Endothelial cell of umbilical vein (primary cell): ENCODE measurements around the gene KRTAP10-8. TPM values are rescaled to one million over a fixed set of nuclear protein-coding genes. Genes with fewer than 3 reads are reported as not detected.

Experiments
- BruUV-seq: library from RNA; stranded (reverse); fragments of 400-500 nt; replicated peaks from 2 replicates; lab custom pipeline; 2021; lab: Mats Ljungman, UMichigan
- CTCF ChIA-PET: fragments of 300-600, 350-600 bp; sonication (Branson Sonifier 250); formaldehyde crosslinking; loops from one replicate; lab custom pipeline; 2021; ENCODE audit warnings: antibody characterized with exemption, inconsistent platforms; lab: Charles Lee
- POLR2A ChIA-PET: fragments of 300-600, 350-600 bp; sonication (Branson Sonifier 250); formaldehyde crosslinking; loops from one replicate; lab custom pipeline; 2021; ENCODE audit warnings: antibody characterized with exemption, inconsistent platforms; lab: Charles Lee
- DNase-seq: peaks from one replicate; pipeline ENCODE4 v3.0.0-alpha.2; 2011; ENCODE audit warnings: low read depth, low spot score
- FAIRE-seq: peaks from 2 replicates; lab custom pipeline; 2011; peaks lifted over from hg19 to GRCh38; lab: Jason Lieb, UNC
- H2AFZ ChIP-seq: 2 replicates; pipeline ENCODE4 v1.6.0; 2012; ENCODE audit warnings: low read depth, low read length, control low read depth, inconsistent platforms
- H3K27ac ChIP-seq: 2 replicates; pipeline ENCODE4 v1.5.1; 2011; ENCODE audit warnings: low read depth, mild to moderate bottlenecking, control low read depth, low read length, moderate library complexity; ENCODE audit not compliant: insufficient read depth
- H3K27me3 ChIP-seq, 2 experiments: 2 replicates each; pipeline versions ENCODE4 v1.6.0 to v1.6.1; 2011; ENCODE audit warnings: low read length in 2 of 2, mixed read lengths in 1 of 2; ENCODE audit not compliant: control insufficient read depth in 2 of 2, insufficient read depth in 2 of 2
- H3K36me3 ChIP-seq, 2 experiments: 2 replicates in 1 of 2; 3 replicates in 1 of 2; pipeline ENCODE4 v1.5.1; 2011; ENCODE audit warnings: low read length in 2 of 2, mild to moderate bottlenecking in 1 of 2, moderate library complexity in 1 of 2; ENCODE audit not compliant: control insufficient read depth in 2 of 2, insufficient read depth in 2 of 2; ENCODE audit errors: extremely low read depth in 1 of 2
- H3K4me1 ChIP-seq: 3 replicates; pipeline ENCODE4 v1.5.1; 2011; ENCODE audit warnings: mild to moderate bottlenecking, low read length; ENCODE audit not compliant: control insufficient read depth, insufficient read depth; ENCODE audit errors: extremely low read depth
- H3K4me2 ChIP-seq: 2 replicates; pipeline ENCODE4 v1.6.1; 2011; ENCODE audit warnings: low read length, control low read depth, mixed read lengths; ENCODE audit not compliant: insufficient read depth
- H3K4me3 ChIP-seq, 3 experiments: fragments of 200-600 bp in 1 of 3; sonication (generic), shearing (Covaris generic) in 1 of 3; replicated peaks in 1 of 3; 2 replicates each; pipeline ENCODE4 v1.5.1; 2011 to 2016; ENCODE audit warnings: control low read depth in 3 of 3, low read length in 3 of 3, mild to moderate bottlenecking in 2 of 3, inconsistent platforms in 1 of 3, low read depth in 1 of 3, moderate library complexity in 1 of 3; ENCODE audit not compliant: insufficient read depth in 1 of 3
- H3K79me2 ChIP-seq: 2 replicates; pipeline ENCODE4 v1.6.0; 2012; ENCODE audit warnings: low read length, inconsistent platforms; ENCODE audit not compliant: control insufficient read depth, insufficient read depth
- H3K9ac ChIP-seq: replicated peaks from 2 replicates; pipeline ENCODE3; 2011; ENCODE audit warnings: low read length, control low read depth; ENCODE audit not compliant: insufficient read depth; ENCODE audit errors: extremely low read depth
- H3K9me1 ChIP-seq: replicated peaks from 3 replicates; pipeline ENCODE4 v1.6.0; 2011; ENCODE audit warnings: mild to moderate bottlenecking, low read length; ENCODE audit not compliant: control insufficient read depth, insufficient read depth; ENCODE audit errors: extremely low read depth
- H3K9me3 ChIP-seq: replicated peaks from 2 replicates; pipeline ENCODE4 v1.5.1; 2012; ENCODE audit warnings: low read length, inconsistent platforms; ENCODE audit not compliant: control insufficient read depth, insufficient read depth
- H4K20me1 ChIP-seq: replicated peaks from 2 replicates; pipeline ENCODE3; 2011; ENCODE audit warnings: mild to moderate bottlenecking, low read length; ENCODE audit not compliant: control insufficient read depth, insufficient read depth; ENCODE audit errors: extremely low read depth
- EZH2 ChIP-seq: IDR thresholded peaks from 2 replicates; pipeline ENCODE4 v1.6.1; 2012; ENCODE audit warnings: borderline replicate concordance, low read depth, mild to moderate bottlenecking, moderate library complexity, low read length, inconsistent platforms; ENCODE audit not compliant: severe bottlenecking
- FOS ChIP-seq: IDR thresholded peaks from 2 replicates; pipeline ENCODE4 v1.6.1; 2011; ENCODE audit warnings: mild to moderate bottlenecking, low read length, moderate library complexity, borderline replicate concordance; ENCODE audit not compliant: insufficient read depth
- GATA2 ChIP-seq: IDR thresholded peaks from 2 replicates; pipeline ENCODE4 v1.7.0; 2011; ENCODE audit warnings: low read depth, mild to moderate bottlenecking, moderate library complexity, mixed read lengths, low read length; ENCODE audit not compliant: insufficient read length, insufficient read depth
- JUN ChIP-seq: IDR thresholded peaks from 2 replicates; pipeline ENCODE4 v1.6.1; 2011; ENCODE audit warnings: borderline replicate concordance, low read depth; ENCODE audit not compliant: insufficient read length, insufficient read depth
- MYC ChIP-seq: IDR thresholded peaks from one replicate; pipeline ENCODE4 v1.6.1; 2011; ENCODE audit warnings: mild to moderate bottlenecking, low read depth, low read length
- POLR2A ChIP-seq: IDR thresholded peaks from 2 replicates; pipeline ENCODE4 v1.6.1; 2012; ENCODE audit warnings: low read depth, mild to moderate bottlenecking, control low read depth, low read length
- POLR2AphosphoS5 ChIP-seq: IDR thresholded peaks from 2 replicates; pipeline ENCODE4 v1.6.1; 2012; ENCODE audit warnings: low read depth, mild to moderate bottlenecking, control low read depth, low read length, moderate library complexity; ENCODE audit not compliant: insufficient read depth
- dilution Hi-C: fragments of 300-500 bp; cut with MboI; formaldehyde crosslinking; loops from one replicate; pipeline ENCODE4 v1.15.0; 2019; ENCODE audit warnings: low sequenced_read_pairs; ENCODE audit not compliant: extremely low pct_ligation_motif_present
- intact Hi-C: fragments of 100-400 bp; cut with micrococcal nuclease; formaldehyde crosslinking; loops from one replicate; pipeline ENCODE4 v1.10.0; 2022
- polyA plus RNA-seq, 4 experiments: library from polyadenylated mRNA; depleted of rRNA in 3 of 4; stranded (reverse) in 3 of 4; unstranded in 1 of 4; fragments of >200 nt; gene quantifications; 2 replicates each; pipeline versions ENCODE4 v1.2.1 to v1.2.3, GENCODE V29; 2011 to 2012; ENCODE audit warnings: missing spikeins in 1 of 4
- total RNA-seq: library from RNA; stranded (reverse); gene quantifications from 2 replicates; pipeline ENCODE4 v1.2.3, GENCODE V29; 2021
- TF ChIP-seq, protein P1 (sequence below): IDR thresholded peaks from 2 replicates; pipeline ENCODE4 v1.6.1; 2011; ENCODE audit not compliant: insufficient read depth, insufficient read length
- TF ChIP-seq, protein P2 (sequence below), 2 donors: IDR thresholded peaks; 1 replicate in 1 of 2; 2 replicates in 1 of 2; pipeline ENCODE4 v1.5.1; 2011; ENCODE audit warnings: low read length in 2 of 2, mild to moderate bottlenecking in 2 of 2, moderate library complexity in 2 of 2, control low read depth in 1 of 2, inconsistent platforms in 1 of 2, low read depth in 1 of 2; ENCODE audit not compliant: insufficient read depth in 1 of 2; ENCODE audit errors: extremely low read depth in 1 of 2

Gene KRTAP10-8
- total and polyA plus RNA-seq, 2 donors (not counting 3 experiments of a cell fraction or from before 2014, with no cell fraction given) = not detected

DNA sequence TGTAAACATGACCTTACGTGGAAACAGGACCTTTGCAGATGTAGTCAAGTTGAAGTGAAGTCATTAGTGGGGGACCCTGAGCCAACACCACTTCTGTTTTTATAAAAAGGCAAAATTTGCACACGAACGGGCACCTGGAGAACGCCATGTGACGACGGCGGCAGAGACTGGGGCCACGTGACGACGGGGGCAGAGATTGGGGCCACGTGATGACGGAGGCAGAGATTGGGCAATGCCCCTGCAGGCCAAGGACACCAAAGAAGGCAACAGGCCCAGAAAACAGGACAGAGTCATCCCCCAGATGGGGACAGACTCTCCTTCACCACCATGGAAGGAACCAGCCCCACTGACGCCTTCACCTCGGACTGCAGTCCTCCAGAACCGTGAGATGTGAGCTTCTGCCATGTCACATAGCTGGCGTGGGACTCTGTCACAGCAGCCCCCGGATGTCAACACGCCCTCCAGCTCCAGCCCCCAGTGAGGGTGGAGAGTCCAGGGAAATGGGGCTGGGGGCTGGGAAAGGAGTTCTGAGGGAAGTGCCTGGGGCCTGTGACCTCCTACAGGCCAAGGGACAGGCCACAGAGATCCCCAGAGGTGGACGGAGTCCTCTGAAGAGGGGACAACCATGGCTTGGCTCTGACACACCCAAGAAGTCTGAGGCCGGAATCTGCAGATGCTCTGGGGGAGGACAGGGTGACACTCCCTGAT lies 38.5 kb downstream of the KRTAP10-8 start:
- DNase-seq (no peak), FAIRE-seq (no peak)
- H3K9me1 ChIP-seq = no peaks in the 10 kb centered on the region
- H3K27ac ChIP-seq = no peak overlapping the region
- no peaks in the 10 kb centered on the region for H4K20me1 ChIP-seq
- no peaks in the 10 kb centered on the region for H3K79me2 ChIP-seq
- dilution Hi-C loops = no loop called here
- ChIA-PET POLR2A (no interaction called here), CTCF (no interaction called here)
- H3K4me1 ChIP-seq = no peaks in the 10 kb centered on the region
- no peak overlapping the region for H3K9ac ChIP-seq
- no peaks in the 10 kb centered on the region for H3K27me3 ChIP-seq
- H3K9me3 ChIP-seq = no peaks in the 10 kb centered on the region
- H3K4me2 ChIP-seq = no peak overlapping the region
- TF ChIP-seq POLR2A (no peak), MYC (no peak), GATA2 (no peak), POLR2AphosphoS5 (no peak), JUN (no peak), EZH2 (no peak), FOS (no peak)
- TF ChIP-seq, protein P1, sequence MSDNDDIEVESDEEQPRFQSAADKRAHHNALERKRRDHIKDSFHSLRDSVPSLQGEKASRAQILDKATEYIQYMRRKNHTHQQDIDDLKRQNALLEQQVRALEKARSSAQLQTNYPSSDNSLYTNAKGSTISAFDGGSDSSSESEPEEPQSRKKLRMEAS = no peak
- TF ChIP-seq, protein P2, sequence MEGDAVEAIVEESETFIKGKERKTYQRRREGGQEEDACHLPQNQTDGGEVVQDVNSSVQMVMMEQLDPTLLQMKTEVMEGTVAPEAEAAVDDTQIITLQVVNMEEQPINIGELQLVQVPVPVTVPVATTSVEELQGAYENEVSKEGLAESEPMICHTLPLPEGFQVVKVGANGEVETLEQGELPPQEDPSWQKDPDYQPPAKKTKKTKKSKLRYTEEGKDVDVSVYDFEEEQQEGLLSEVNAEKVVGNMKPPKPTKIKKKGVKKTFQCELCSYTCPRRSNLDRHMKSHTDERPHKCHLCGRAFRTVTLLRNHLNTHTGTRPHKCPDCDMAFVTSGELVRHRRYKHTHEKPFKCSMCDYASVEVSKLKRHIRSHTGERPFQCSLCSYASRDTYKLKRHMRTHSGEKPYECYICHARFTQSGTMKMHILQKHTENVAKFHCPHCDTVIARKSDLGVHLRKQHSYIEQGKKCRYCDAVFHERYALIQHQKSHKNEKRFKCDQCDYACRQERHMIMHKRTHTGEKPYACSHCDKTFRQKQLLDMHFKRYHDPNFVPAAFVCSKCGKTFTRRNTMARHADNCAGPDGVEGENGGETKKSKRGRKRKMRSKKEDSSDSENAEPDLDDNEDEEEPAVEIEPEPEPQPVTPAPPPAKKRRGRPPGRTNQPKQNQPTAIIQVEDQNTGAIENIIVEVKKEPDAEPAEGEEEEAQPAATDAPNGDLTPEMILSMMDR (IDR thresholded peaks at IDR 0.05; ENCODE audit: extremely low read depth in 1 of 2, insufficient read depth in 1 of 2, low read depth in 1 of 2, low read length in 2 of 2) = no peak
- no peak overlapping the region for H2AFZ ChIP-seq
- H3K4me3 ChIP-seq = no peak overlapping the region
- BruUV-seq = no TSS peak
- intact Hi-C loops = no loop called here
- no peaks in the 10 kb centered on the region for H3K36me3 ChIP-seq
